ENCODE data around the gene PSENEN. TPM values are rescaled to one million over a fixed set of nuclear protein-coding genes. Genes with fewer than 3 reads are reported as not detected.

Gene PSENEN
- polyA plus RNA-seq, 1 donor (not counting 4 experiments of a cell fraction or from before 2014, with no cell fraction given), result 36.2 TPM

- peak overlapping the region; percentile 96 for H3K4me2 ChIP-seq (ENCODE audit: control insufficient read depth, extremely low read depth, insufficient read depth, low read depth, low read length)
- DNase-seq (ENCODE audit: low read depth, low spot score), result no peak
- H3K9me3 ChIP-seq (ENCODE audit: control insufficient read depth, low read depth, low read length), result no peaks in the 10 kb centered on the region
- no peak overlapping the region for H3K4me3 ChIP-seq (ENCODE audit: control insufficient read depth in 2 of 3, extremely low read depth in 1 of 3, insufficient read depth in 2 of 3, low read depth in 1 of 3, low read length in 3 of 3)
- peaks cover 29% of the 10 kb centered on the region for H3K4me1 ChIP-seq (ENCODE audit: control insufficient read depth, extremely low read depth, insufficient read depth, low read length)
- FAIRE-seq, result no peak
- H3K27ac ChIP-seq (ENCODE audit: control insufficient read depth, insufficient read depth, low read length), result no peak overlapping the region
- no peak overlapping the region for H2AFZ ChIP-seq (ENCODE audit: control insufficient read depth, low read length)
- dilution Hi-C loops (cut with MboI; ENCODE audit: extremely low pct_ligation_motif_present, low sequenced_read_pairs), result no loop called here
- TF ChIP-seq, protein P1, sequence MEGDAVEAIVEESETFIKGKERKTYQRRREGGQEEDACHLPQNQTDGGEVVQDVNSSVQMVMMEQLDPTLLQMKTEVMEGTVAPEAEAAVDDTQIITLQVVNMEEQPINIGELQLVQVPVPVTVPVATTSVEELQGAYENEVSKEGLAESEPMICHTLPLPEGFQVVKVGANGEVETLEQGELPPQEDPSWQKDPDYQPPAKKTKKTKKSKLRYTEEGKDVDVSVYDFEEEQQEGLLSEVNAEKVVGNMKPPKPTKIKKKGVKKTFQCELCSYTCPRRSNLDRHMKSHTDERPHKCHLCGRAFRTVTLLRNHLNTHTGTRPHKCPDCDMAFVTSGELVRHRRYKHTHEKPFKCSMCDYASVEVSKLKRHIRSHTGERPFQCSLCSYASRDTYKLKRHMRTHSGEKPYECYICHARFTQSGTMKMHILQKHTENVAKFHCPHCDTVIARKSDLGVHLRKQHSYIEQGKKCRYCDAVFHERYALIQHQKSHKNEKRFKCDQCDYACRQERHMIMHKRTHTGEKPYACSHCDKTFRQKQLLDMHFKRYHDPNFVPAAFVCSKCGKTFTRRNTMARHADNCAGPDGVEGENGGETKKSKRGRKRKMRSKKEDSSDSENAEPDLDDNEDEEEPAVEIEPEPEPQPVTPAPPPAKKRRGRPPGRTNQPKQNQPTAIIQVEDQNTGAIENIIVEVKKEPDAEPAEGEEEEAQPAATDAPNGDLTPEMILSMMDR (optimal IDR thresholded peaks at IDR 0.05 in 1 of 3, IDR thresholded peaks at IDR 0.05 in 1 of 3, conservative IDR thresholded peaks at IDR 0.05 in 1 of 3; ENCODE audit: extremely low read depth in 1 of 3, insufficient read depth in 2 of 3, low read length in 3 of 3), result no peak
- no peak for TF ChIP-seq EZH2 (IDR thresholded peaks at IDR 0.05; ENCODE audit: low read length)
- H3K9ac ChIP-seq (ENCODE audit: control insufficient read depth, extremely low read depth, insufficient read depth, low read length), result no peak overlapping the region
- no peaks in the 10 kb centered on the region for H3K27me3 ChIP-seq (ENCODE audit: control insufficient read depth, extremely low read depth, insufficient read depth, low read length)
- peaks cover 23% of the 10 kb centered on the region for H3K79me2 ChIP-seq (ENCODE audit: control insufficient read depth, insufficient read depth, low read length)
- peaks cover 2 to 7% of the 10 kb centered on the region in 2 experiments for H3K36me3 ChIP-seq (ENCODE audit: control insufficient read depth in 2 of 2, extremely low read depth in 1 of 2, insufficient read depth in 2 of 2, low read length in 2 of 2)
- H3K9me1 ChIP-seq (ENCODE audit: control insufficient read depth, extremely low read depth, insufficient read depth, low read length), result no peaks in the 10 kb centered on the region
- no peaks in the 10 kb centered on the region for H4K20me1 ChIP-seq (ENCODE audit: control insufficient read depth, extremely low read depth, insufficient read depth, low read length)
Observed at GRCh38 chr19:35715355-35715809, 30.1 kb upstream of the PSENEN start.

GRCh38 chr19:35715981-35716800 is 29.3 kb upstream of the PSENEN start:
- Histone ChIP-seq H4K20me1 (ENCODE audit: control insufficient read depth, extremely low read depth, insufficient read depth, low read length) (peaks cover under 1% of the 10 kb centered on the region), H3K27me3 (ENCODE audit: control insufficient read depth, extremely low read depth, insufficient read depth, low read length) (no peaks in the 10 kb centered on the region), H3K4me3 (ENCODE audit: control insufficient read depth in 2 of 3, extremely low read depth in 1 of 3, insufficient read depth in 2 of 3, low read depth in 1 of 3, low read length in 3 of 3) (peak overlapping the region; percentile 76 to 86 (median 85)), H3K36me3 (ENCODE audit: control insufficient read depth in 2 of 2, extremely low read depth in 1 of 2, insufficient read depth in 2 of 2, low read length in 2 of 2) (peaks cover 2 to 7% of the 10 kb centered on the region in 2 experiments), H3K79me2 (ENCODE audit: control insufficient read depth, insufficient read depth, low read length) (peaks cover 28% of the 10 kb centered on the region), H3K27ac (ENCODE audit: control insufficient read depth, insufficient read depth, low read length) (peak overlapping the region; percentile 17), H2AFZ (ENCODE audit: control insufficient read depth, low read length) (peak overlapping the region; percentile 86), H3K9ac (ENCODE audit: control insufficient read depth, extremely low read depth, insufficient read depth, low read length) (peak overlapping the region; percentile 79), H3K4me1 (ENCODE audit: control insufficient read depth, extremely low read depth, insufficient read depth, low read length) (peaks cover 25% of the 10 kb centered on the region), H3K9me3 (ENCODE audit: control insufficient read depth, low read depth, low read length) (no peaks in the 10 kb centered on the region), H3K9me1 (ENCODE audit: control insufficient read depth, extremely low read depth, insufficient read depth, low read length) (no peaks in the 10 kb centered on the region), H3K4me2 (ENCODE audit: control insufficient read depth, extremely low read depth, insufficient read depth, low read depth, low read length) (peak overlapping the region; percentile 96)
- DNase-seq (ENCODE audit: low read depth, low spot score) (no peak), FAIRE-seq (no peak)
- TF ChIP-seq, protein P1 (optimal IDR thresholded peaks at IDR 0.05 in 1 of 3, IDR thresholded peaks at IDR 0.05 in 1 of 3, conservative IDR thresholded peaks at IDR 0.05 in 1 of 3; ENCODE audit: extremely low read depth in 1 of 3, insufficient read depth in 2 of 3, low read length in 3 of 3), result no peak
- TF ChIP-seq EZH2 (IDR thresholded peaks at IDR 0.05; ENCODE audit: low read length), result no peak
- dilution Hi-C loops (cut with MboI; ENCODE audit: extremely low pct_ligation_motif_present, low sequenced_read_pairs), result no loop called here

All from keratinocyte (primary cell).